Measurements from ENCODE around the gene SEL1L3. TPM values are rescaled to one million over a fixed set of nuclear protein-coding genes. Genes with fewer than 3 reads are reported as not detected.

The SEL1L3 gene
- total RNA-seq, 1 donor, result 83.5 TPM

DNA sequence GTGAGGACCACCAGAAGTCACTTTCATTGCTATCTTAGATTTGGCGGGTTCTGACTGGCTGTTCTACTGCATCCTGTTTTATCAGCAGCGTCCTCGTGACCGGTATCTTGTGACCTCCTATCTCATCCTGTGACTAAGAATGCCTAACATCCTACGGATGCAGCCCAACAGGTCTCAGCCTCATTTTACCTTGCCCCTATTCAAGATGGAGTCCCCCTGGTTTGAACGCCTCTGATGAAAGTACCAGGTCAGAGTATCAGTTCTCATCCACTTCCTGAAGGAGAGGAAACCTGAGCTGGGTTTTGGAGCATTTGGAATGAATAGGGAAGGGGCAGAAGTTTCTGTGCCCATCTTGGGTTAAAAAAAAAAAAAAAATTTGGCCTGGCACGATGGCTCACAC, 136.9 kb downstream of the SEL1L3 start:
- TF ChIP-seq CTCF (IDR thresholded peaks at IDR 0.05; ENCODE audit: insufficient read depth, low read length), result no peak
- DNase-seq (ENCODE audit: low read depth), result no peak
- H3K4me3 ChIP-seq (ENCODE audit: low read depth, low read length), result no peak overlapping the region

DNA sequence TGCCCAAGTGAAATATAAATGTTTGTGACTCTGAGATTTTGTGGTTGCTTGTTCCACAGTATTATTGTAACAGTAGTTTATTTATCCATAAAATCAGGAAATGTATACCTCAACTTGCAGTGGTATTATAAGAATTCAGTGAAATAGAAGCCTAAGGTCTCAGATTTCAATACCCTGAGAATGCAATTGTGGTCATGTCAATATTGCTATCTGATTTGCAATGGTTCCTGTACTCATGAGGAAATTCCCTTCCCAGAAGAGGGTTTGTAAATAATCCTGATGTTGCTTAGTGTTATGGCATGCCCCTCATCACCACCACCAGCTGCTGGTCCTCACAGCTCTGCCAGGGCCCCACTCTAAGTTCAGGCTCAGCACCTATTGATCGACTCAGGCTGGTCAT, 139.4 kb downstream of the SEL1L3 start:
- no peak overlapping the region for H3K4me3 ChIP-seq (ENCODE audit: low read depth, low read length)
- TF ChIP-seq CTCF (IDR thresholded peaks at IDR 0.05; ENCODE audit: insufficient read depth, low read length), result no peak
- DNase-seq (ENCODE audit: low read depth), result no peak

- no peak overlapping the region for H3K4me3 ChIP-seq (ENCODE audit: low read depth, low read length)
- DNase-seq (ENCODE audit: low read depth), result no peak
- TF ChIP-seq CTCF (IDR thresholded peaks at IDR 0.05; ENCODE audit: insufficient read depth, low read length), result no peak
Observed at GRCh38 chr4:25722964-25723363, 139.8 kb downstream of the SEL1L3 start.

DNA sequence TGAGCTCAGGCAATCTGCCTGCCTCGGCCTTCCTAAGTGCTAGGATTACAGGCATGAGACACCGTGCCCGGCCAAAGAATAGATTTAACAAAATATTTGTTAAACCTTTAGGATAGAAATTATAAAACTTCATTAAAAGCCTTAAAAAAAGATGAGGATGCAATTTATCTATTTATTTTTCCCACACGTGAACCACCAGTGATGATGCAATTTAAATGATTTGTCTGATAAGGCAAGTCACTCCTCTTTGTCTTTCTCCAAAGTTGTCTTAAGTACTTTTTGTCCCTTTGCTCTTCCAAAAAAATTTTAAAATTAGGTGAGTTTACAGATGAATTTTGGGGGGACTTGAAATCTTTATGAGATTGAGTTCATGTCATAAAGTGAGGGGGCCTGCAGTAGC, 149.0 kb downstream of the SEL1L3 start:
- TF ChIP-seq CTCF (IDR thresholded peaks at IDR 0.05; ENCODE audit: insufficient read depth, low read length), result no peak
- no peak overlapping the region for H3K4me3 ChIP-seq (ENCODE audit: low read depth, low read length)
- no peak for DNase-seq (ENCODE audit: low read depth)

DNA sequence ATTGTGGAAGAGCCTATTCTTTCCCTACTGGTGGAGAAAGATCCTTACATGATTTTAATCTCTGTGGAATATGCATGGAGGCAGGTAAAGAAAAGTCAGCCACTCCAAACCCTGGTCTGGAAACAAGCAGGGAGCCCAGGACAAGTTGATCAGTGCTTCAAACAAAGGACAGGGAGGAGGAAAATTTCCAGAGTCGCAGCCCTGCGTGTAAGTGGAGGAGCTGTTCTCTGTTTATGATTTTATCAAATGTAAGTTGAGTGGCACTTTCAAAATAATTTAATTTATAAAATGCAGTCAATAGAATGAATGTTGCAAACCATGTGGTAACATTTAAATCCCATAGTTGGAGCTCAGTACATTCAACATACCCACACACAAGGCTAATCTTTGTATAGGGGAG, 150.2 kb downstream of the SEL1L3 start:
- DNase-seq (ENCODE audit: low read depth), result no peak
- no peak for TF ChIP-seq CTCF (IDR thresholded peaks at IDR 0.05; ENCODE audit: insufficient read depth, low read length)
- no peak overlapping the region for H3K4me3 ChIP-seq (ENCODE audit: low read depth, low read length)

DNA sequence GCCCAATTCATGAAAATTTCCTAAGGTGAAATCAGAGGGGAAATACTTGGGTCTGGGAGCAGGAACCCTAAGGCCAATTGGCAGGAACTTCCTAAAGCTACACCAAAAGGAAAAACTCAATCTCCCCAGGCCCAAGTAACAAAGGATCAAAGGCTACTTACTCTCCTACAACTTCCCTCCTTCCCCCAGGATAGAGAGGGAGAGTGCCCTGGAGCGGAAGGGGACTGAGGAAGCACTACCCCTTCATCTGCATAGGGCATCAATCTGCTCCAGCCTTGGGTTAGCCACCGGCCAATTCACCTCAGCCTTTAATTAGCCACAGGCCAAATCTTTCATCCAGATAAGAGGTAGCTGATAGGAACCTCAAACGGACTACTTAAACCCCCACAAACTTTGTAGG, 152.2 kb downstream of the SEL1L3 start:
- no peak overlapping the region for H3K4me3 ChIP-seq (ENCODE audit: low read depth, low read length)
- DNase-seq (ENCODE audit: low read depth), result no peak
- no peak for TF ChIP-seq CTCF (IDR thresholded peaks at IDR 0.05; ENCODE audit: insufficient read depth, low read length)

DNA sequence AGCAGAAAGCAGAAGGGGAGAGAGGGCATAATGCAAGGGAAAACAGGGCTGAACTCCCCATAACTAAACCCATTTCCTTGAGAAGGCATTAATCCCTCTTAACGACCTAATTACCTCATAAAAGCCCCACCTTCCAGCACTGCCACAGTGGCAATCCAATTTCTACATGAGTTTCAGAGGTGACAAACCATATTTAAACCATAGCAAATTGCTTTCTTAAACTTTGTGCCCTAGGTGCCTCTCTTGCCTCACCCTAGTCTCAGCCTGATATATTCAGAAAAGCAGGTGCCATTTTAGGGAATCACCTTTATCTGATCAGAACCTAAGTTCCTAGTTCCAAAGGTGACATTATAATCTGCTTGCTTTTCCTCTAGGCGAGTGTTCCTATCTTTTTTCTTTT, 158.3 kb downstream of the SEL1L3 start:
- no peak for TF ChIP-seq CTCF (IDR thresholded peaks at IDR 0.05; ENCODE audit: insufficient read depth, low read length)
- no peak for DNase-seq (ENCODE audit: low read depth)

More for the DNA sequence above, 158.3 kb downstream of the SEL1L3 start:
- H3K4me3 ChIP-seq (ENCODE audit: low read depth, low read length), result no peak overlapping the region
